Hippocampal formation (tissue), 2 donors: ENCODE data around the gene EBPL.

Experiments
- DNase-seq, 2 donors: peaks; one replicate each; lab custom pipeline; 2025; lab: John Stamatoyannopoulos, UW

The EBPL gene

GRCh38 chr13:49676581-49677298 lies 14.5 kb downstream of the EBPL start:
- no peak for DNase-seq

- no peak for DNase-seq
Measured at GRCh38 chr13:49670828-49671227, 20.5 kb downstream of the EBPL start.

GRCh38 chr13:49669735-49670309 lies 21.5 kb downstream of the EBPL start:
- peak; percentile 52 to 85 for DNase-seq

GRCh38 chr13:49667773-49668172 lies 23.5 kb downstream of the EBPL start:
- no peak for DNase-seq

GRCh38 chr13:49664606-49665005 lies 26.7 kb downstream of the EBPL start:
- no peak for DNase-seq

- DNase-seq: peak in 1 of 2 donors; percentile 25
Measured at GRCh38 chr13:49657241-49657641, 34.0 kb downstream of the EBPL start.

- DNase-seq: no peak
Measured at GRCh38 chr13:49655906-49656305, 35.4 kb downstream of the EBPL start.

- no peak for DNase-seq
Measured at GRCh38 chr13:49654011-49654410, 37.3 kb downstream of the EBPL start.

- DNase-seq: no peak
Measured at GRCh38 chr13:49653478-49653877, 37.8 kb downstream of the EBPL start.

- DNase-seq: no peak
Measured at GRCh38 chr13:49652355-49653305, 38.7 kb downstream of the EBPL start.

GRCh38 chr13:49651570-49652354 lies 39.5 kb downstream of the EBPL start:
- no peak for DNase-seq

- no peak for DNase-seq
Measured at GRCh38 chr13:49649963-49650312, 41.3 kb downstream of the EBPL start.

GRCh38 chr13:49649244-49649962 lies 41.9 kb downstream of the EBPL start:
- DNase-seq: no peak

GRCh38 chr13:49646688-49647087 lies 44.6 kb downstream of the EBPL start:
- no peak for DNase-seq

- no peak for DNase-seq
Measured at GRCh38 chr13:49645451-49645850, 45.8 kb downstream of the EBPL start.

GRCh38 chr13:49643035-49643646 lies 48.1 kb downstream of the EBPL start:
- DNase-seq: no peak

GRCh38 chr13:49641801-49642291 lies 49.4 kb downstream of the EBPL start:
- peak in 1 of 2 donors; percentile 9 for DNase-seq

- no peak for DNase-seq
Measured at GRCh38 chr13:49638744-49639072, 52.6 kb downstream of the EBPL start.

- DNase-seq: no peak
Measured at GRCh38 chr13:49638030-49638743, 53.1 kb downstream of the EBPL start.

- no peak for DNase-seq
Measured at GRCh38 chr13:49636705-49637104, 54.6 kb downstream of the EBPL start.
